GM21717 (cell line): ENCODE measurements around the gene CTNND2.

Experiments
- ATAC-seq: cut with Tn5 transposase; IDR thresholded peaks from one replicate; pipeline ENCODE4 v1.9.1; 2021; ENCODE audit warnings: mild to moderate bottlenecking, moderate library complexity; ENCODE audit not compliant: unreplicated experiment

CTNND2 gene

DNA sequence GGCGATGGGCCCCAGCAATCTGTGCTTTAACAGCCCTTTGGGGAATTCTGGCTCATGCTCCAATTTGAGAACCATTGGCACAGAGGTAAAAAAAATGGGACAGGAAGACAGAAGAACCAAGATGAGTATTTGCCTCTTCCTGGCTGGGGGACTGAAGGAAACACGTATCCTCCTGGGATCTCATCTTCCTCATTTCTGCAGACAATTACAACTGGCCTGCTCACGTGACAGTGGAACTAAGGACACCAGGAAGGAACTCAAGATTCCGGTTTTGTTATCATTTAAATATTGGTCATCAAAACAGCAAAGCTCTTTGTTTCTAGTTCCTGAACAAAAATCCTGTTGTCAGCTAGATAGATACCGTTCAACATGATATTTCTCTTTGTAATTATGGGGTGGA is 927.2 kb downstream of the CTNND2 start:
- no peak for ATAC-seq

DNA sequence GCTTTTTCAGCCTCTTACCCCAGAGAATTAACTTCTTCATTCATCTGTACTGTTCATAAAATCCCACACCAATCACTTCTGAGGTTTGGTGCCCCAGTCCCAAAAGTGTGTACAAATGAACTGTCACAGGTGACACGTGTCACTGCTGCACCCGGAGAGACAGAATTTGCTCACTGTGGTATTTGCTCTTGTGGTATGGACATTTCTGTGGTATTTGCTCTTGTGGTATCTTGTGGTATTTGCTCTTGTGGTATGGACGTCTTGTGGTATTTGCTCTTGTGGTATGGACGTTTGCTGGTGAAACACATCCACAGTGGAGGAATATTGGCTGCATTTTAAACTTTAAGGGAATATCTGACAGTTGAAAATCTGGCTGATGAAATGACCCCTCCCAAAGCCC is 928.3 kb downstream of the CTNND2 start:
- no peak for ATAC-seq

DNA sequence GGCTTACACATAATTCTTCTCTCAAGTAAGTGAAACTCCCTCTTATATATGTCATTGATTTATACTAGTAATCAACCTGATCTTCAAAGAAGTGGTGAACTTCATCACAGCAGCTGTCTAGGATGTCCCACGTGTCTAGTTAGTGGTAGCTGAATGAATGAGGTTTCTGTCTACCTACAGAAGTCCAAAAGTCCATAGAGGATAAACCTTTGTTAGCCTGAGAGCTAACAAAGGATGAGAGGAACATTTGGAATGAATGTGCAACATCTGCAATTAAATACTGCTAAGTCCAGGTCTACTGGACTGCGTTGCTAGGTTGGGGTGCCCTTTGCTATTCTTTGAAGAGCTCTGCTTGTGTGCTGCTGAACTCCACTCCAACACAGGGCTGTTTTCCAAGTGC is 929.4 kb downstream of the CTNND2 start:
- no peak for ATAC-seq

DNA sequence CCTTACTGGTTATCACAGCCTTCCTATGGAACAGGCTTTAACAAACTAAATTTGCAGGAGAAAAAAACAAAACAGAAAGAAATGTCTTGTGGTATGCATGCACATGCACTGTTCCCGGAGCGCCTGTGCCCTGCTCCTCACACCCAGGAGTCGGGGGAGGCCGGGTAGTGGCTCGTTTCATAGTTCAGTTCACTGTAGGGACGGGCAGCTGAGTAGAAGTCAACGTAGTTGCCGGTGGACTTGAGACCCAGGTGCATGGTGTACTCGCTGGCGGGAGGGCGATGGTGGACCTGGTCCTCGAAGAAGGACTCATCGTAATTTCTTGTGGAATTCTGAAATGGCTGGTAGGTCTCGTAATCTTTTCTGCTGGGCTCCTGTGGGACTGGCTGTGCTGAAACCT is 930.9 kb downstream of the CTNND2 start:
- ATAC-seq: no peak

DNA sequence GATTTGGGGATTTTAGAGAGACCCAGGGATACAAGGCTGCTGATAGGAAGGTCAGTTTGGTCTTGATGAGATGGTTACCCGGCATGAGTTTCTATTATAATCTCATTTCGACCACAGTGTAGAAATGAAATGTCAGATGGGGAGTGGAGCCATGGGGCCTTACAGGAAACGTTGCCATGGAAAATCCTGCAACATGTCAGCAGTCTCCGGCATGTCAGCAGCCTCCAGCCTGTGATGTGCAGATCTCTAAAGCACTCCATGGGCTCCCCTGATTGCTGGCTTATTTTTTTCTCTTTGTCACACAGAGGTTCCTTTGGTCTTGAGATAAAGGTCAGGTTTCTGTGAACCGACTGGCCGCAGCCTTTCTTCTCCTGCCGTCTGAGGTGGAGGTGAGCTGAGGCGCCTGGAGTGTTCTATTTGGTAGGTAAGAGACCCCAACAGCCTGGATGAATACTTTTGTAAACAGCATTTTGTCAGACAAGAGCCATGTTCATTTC is 934.5 kb downstream of the CTNND2 start:
- ATAC-seq: no peak

DNA sequence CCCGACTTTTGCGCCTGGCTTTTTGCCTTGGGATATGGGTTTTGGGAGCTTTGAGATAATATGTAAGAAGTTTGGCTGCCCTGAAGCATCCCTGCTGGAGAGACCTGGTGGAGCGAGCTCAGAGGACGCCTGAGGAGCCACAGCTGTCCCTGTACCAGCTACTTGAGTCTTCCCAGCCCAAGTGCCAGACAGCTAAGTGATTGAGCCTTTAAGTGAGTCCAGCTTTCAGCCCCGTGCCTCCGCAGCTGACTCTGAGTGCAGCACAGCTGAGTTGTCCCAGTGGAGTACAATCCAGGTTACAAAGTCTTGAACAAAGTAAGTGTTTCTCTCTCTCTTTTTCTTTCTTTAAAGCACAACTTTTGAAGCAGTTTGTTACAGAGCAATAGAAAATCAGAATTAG is 939.4 kb downstream of the CTNND2 start:
- no peak for ATAC-seq

DNA sequence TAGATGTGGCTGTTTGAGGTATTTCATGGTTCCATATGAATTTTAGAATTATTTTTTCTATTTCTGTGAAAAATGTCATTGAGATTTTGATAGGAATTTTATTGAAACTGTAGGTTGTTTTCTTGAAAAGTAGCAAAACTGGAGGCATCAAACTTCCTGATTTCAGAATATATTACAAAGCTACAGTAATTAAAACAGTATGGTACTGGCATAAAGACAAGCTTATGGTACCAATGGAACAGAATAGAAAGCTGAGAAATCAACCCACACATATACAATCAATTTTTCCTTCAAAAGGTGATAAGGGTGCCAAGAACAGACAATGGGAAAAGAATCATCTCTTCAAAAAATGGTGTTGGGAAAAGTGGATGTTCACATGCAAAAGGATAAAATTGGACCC is 945.5 kb downstream of the CTNND2 start:
- ATAC-seq: no peak

DNA sequence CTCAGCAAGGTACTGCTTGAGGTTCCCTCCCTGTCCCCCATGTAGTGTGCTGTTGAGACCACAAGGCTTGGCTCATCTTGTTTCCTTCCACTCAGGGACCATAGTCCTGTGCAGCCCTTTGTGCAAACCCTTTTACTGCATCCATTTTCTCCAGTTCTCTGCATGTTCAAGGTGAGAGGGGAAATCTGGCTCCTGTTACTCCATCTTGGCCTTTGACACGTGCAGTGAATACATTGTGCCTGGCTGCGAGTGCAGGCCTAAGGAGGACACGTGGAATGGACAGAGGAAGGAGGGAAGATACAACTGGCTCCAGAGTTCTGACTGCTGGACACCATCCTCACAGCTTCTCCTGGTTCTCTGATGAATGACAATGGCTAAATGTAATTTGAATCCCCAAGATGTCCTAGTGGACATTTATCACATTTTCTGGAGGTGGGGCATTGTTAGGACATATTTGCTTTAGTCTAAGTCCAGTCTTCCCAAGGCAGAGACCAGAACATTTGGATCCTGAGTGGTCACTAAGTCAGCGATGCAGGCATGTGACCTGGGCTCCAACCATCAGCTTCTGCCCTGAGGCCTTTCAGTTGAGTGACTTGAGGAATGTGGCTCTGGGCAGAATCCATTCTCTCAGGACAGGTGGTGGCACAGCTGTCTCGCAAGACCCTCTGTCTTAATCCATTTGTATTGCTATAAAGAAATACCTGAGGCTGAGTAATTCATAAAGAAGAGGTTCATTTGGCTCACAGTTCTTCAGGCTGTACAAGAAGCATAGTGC is 954.2 kb downstream of the CTNND2 start:
- ATAC-seq: no peak

DNA sequence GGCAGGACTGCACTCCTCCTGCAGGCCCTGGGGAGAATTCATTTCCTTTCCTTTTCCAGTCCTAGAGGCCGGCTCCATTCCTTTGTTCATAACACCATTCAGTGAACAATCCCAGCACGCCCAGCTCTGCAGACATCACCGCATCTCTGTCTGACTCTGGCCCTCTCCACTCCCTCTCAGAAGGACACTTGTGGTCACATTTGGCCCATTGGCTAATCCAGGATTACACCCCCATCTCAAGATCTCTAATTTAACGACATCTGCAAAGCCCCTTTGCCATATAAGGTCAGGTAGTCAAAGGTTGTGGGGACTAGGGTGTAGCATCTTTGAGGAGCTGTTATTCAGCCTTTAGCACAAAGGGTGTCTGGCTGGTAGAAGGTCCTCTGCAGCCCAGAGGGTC is 958.2 kb downstream of the CTNND2 start:
- ATAC-seq: no peak

DNA sequence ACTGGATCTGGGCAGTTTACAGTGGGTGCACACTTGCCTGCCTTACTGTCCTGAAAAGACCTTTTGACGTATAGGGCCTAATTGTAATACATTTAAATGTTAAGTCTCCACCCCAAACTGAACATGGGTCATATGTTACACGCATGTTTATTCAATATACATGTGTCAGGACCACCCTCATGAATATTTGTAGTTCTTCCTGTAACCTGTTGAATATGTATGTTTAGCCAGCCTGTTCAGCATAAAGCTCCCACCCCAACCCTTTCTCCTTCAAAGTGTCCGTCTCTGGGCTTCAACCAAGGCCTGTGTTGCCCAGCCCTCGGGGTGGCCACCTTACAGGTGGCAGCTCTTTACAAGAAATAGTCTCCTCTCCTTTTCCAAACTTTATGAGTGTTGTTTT is 962.3 kb downstream of the CTNND2 start:
- ATAC-seq: no peak

DNA sequence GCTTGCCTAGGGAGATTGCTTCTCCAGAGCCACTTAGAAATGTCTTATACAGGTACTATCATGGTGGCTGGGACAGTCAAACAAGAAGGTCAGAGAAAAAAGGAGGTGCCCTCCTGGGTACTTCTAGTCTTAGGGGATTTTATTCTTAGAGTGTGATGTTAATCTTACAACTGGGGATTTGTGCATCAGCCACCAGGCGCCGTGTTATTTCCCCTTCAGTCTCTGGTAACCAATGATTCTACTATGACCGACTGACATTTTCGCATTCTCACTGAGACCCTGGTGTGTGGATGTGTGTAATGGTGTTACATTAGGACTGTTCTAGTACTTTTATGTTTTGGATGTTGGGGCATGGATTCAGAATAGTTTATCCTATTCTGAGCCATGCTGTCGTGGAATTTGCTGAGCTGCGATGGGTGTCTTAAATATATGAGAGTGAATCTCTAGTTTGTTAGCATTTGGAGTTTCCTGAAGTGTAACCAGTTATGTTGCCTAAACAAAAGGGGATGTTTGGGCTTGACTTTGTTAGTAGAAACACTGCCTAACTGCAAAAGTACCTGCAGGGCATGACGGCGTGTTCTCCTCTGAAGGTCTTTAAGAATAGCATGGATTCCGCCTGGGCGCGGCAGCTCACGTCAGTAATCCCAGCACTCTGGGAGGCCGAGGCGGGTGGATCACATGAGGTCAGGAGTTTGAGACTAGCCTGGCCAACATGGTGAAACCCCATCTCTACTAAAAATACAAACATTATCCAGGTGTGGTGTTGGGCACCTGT is 968.0 kb downstream of the CTNND2 start:
- no peak for ATAC-seq

DNA sequence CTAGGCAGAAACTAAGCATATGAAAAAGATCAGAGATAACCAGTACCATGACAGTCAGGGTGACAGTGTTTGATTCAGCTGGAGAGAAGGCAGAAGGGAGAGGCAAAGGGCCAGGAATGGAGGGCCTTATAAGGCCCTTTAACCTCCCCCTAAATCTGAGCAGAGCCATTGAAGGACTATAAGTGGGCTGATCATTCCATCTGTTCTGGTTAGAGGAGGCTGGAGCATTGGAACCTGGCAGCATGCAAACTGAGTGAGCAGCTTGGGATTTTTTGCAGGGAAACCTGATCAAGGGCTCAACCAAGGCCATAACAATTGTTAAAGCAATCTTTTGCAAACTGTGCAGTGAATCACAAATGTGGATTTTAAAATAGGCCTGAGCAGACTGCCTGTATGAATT is 968.7 kb downstream of the CTNND2 start:
- no peak for ATAC-seq

DNA sequence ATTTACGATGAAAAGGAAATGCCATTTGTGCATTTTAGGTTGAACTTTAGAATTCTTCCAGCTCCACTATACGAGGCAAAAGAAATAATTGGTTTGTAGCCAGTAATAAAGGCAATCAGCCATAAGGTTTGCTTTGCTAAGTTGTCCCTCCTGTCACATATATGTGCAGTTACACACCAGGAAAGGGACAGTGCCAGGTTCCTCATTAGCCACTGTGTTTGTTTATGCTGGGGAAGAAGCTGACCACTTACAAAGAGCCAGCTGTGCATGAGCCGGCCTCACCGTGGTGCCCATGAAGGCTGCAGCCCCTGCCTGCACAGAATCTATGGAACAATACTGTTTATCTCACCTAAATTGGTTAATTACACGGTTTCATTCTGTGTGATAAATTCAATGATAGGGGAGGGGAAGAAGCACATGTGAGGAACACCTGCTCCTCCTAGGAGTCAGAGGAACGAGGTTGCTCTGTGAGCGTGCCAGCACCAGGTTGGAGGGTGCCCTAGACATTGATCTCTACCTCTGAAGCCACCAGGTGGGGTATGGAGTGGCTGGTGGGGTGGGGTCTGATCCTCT is 969.4 kb downstream of the CTNND2 start:
- no peak for ATAC-seq

DNA sequence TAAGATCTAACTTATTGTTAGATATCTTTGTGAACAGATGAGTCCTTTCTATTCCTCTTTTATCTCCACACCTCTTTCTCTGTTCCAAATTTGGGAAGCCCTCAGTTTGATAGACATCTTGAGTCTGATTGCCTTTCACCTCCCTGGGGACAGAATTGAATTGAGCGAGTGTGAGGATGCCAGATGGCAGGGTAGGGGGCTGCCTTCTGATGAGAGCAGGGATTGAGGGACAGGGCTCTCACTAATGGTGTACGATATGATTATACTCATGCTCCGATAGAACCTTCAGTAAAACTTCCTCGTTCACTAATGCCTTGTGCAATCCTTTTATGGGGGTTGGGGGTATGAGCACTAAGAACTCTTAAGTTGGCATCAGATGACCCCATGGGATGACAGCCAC is 971.1 kb downstream of the CTNND2 start:
- no peak for ATAC-seq

DNA sequence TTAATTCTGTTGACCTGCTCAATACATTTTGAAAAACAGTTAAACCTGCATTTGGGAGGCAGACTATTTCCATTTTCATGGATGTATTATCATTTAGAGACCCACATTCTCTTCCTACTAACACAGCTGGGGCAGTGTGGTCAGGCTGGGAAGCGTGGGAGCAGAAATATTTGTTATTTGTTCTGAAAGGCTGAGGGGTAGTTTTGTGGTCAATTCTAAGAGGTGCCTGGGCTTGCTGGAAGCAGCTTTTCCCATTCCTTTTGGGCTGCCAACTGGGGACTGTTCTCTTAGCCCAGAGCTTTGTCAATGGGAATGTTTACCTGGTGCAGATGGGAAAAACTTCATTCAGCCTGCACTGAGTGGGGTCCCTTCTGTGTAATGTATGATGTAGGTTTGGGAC is 971.8 kb downstream of the CTNND2 start:
- no peak for ATAC-seq

DNA sequence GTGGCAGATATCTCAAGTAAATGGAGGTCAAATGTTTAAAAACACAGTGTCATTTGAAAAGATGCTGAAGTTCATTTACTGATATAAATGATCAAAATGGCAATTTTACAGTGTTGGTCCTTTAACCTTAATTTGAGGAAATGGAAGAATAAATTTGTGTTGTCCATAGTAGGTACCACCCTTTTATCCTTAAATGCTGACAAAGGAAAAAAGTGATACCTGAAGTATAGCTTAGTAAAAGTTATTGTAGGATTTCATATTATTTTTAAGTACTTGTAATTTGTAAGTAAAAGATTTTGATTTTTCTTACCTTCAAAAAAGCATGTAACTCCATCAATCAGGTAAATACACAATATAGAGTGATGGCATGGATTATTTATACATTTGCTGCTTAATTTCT is 976.6 kb downstream of the CTNND2 start:
- no peak for ATAC-seq

DNA sequence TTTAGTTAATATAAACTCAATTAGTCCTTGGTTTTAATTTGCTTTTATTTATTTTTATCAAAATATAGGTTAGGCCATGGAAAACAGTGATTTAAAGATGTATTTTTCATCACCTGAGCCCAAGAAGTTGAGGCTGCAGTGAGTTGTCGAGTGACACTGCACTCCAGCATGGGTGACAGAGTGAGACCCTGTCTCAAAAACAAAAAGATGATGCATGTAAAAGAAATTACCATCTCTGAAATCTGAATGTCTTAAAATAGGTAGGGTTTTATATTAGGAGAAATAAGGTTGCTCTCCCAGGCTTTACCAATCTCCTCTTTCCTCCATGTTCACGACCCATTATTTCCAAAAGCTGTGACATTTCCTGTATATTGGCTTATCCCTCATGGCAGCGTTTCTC is 980.9 kb downstream of the CTNND2 start:
- ATAC-seq: no peak
